Left lung (tissue), 10 donors: ENCODE data around the gene STARD3. TPM values are rescaled to one million over a fixed set of nuclear protein-coding genes. Genes with fewer than 3 reads are reported as not detected.
A peak's percentile ranks its signal among the peaks of the same experiment; 100 is the strongest.

Source experiments
- ATAC-seq: fragments of 200-7000 bp; cut with Tn5 transposase; one replicate; pipeline ENCODE4 v1.9.1; 2020; ENCODE audit warnings: moderate library complexity
- DNase-seq, 4 donors: peaks; one replicate each; pipeline ENCODE4 v3.0.0-alpha.2; 2013 to 2020
- H3K27ac ChIP-seq, 2 donors: fragments of 200-600 bp; sonication (generic) in 1 of 2; one replicate each; pipeline versions ENCODE4 v1.5.0 to v1.8.0; 2020 to 2021
- H3K27me3 ChIP-seq, 2 donors: fragments of 200-600 bp; sonication (generic) in 1 of 2; one replicate each; pipeline versions ENCODE4 v1.5.0 to v1.8.0; 2020 to 2021
- H3K36me3 ChIP-seq, 2 donors: fragments of 200-600 bp; sonication (generic) in 1 of 2; one replicate each; pipeline versions ENCODE4 v1.5.0 to v1.8.0; 2020 to 2021
- H3K4me1 ChIP-seq, 2 donors: fragments of 200-600 bp; one replicate each; pipeline ENCODE4 v1.8.0; 2021
- H3K4me3 ChIP-seq, 2 donors: fragments of 200-600 bp; sonication (generic) in 1 of 2; one replicate each; pipeline versions ENCODE4 v1.5.0 to v1.8.0; 2020 to 2021; ENCODE audit warnings: mild to moderate bottlenecking in 1 of 2
- H3K9me3 ChIP-seq, 2 donors: fragments of 200-600 bp; sonication (generic) in 1 of 2; one replicate each; pipeline versions ENCODE4 v1.5.0 to v1.8.0; 2020 to 2021
- CTCF ChIP-seq, 2 donors: fragments of 200-600 bp; sonication (generic) in 1 of 2; IDR thresholded peaks; one replicate each; pipeline versions ENCODE4 v1.5.0 to v1.8.0; 2021; ENCODE audit warnings: antibody characterized with exemption in 2 of 2
- intact Hi-C, 2 donors: fragments of 100-400 bp; cut with DNase I; formaldehyde crosslinking; loops; one replicate each; pipeline versions ENCODE4 v1.11.2 to v1.14.2; 2022
- polyA plus RNA-seq, 6 donors: library from polyadenylated mRNA; unstranded; fragments of 120-200 nt; gene quantifications; one replicate each; pipeline ENCODE4 v1.2.1, GENCODE V29; 2013; ENCODE audit not compliant: insufficient read length in 6 of 6
- total RNA-seq, 2 donors: library from RNA; stranded (reverse); fragmentation: NEBNext Ultra II Directional; extraction: Animal tissue kit (Norgen Biotek cat#: 25700); gene quantifications; one replicate each; pipeline ENCODE4 v1.2.1, GENCODE V29; 2021
- donor health status: DM: no; HTN: yes; CAD: no.
- donor health status: DM: no; HTN: no; CAD: no.

The STARD3 gene
- total and polyA plus RNA-seq, 8 donors = 42.1 to 66.1 (median 55.9) TPM

DNA sequence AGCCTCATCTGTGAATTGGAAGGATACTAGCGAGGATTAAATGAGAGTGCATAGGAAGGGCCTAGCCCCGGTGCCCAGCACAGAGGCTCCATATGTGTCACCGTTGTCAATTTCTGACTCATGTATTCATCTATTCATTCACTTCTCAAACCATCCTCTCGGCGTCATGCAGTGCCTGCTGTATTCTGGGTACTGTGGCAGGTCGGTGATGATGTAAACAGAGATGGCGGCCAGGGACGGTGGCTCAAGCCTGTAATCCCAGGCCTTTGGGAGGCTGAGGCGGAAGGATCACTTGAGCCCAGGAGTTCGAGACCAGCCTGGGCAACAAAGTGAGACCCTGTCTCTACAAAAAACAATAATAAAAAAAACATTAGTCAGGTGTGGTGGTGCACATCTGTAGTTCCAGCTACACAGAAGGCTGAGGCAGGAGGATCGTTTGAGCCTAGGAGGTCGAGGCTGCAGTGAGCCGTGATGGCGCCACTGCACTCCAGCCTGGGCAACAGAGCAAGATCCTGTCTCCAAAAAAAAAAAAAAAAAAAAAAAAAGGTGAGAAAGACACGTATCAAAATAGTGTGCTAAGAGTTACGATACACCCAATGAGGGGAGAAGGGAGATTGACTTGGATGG is 14.5 kb upstream of the STARD3 start:
- TF ChIP-seq CTCF (IDR thresholded peaks at IDR 0.05) = no peak

GRCh38 chr17:39623356-39623950 is 13.5 kb upstream of the STARD3 start:
- Histone ChIP-seq H3K4me1 (peaks cover 6 to 32% of the 10 kb centered on the region in 2 donors), H3K27ac (no peak overlapping the region), H3K27me3 (peaks cover 17 to 62% of the 10 kb centered on the region in 2 donors), H3K9me3 (no peaks in the 10 kb centered on the region), H3K4me3 (no peak overlapping the region), H3K36me3 (no peaks in the 10 kb centered on the region)
- ATAC-seq (peak; percentile 74), DNase-seq (peak in 3 of 4 donors; percentile 78 to 97 (median 86))
- TF ChIP-seq CTCF (IDR thresholded peaks at IDR 0.05) = peak; percentile 91 to 97
- intact Hi-C loops = loop anchor here in 1 of 2 donors (5.0 kb wide), 1 partner anchor 76 kb away; no protein-coding TSS in a partner anchor

More for the DNA sequence above, 14.5 kb upstream of the STARD3 start:
- Histone ChIP-seq H3K4me1 (peaks cover 6 to 37% of the 10 kb centered on the region in 2 donors), H3K36me3 (no peaks in the 10 kb centered on the region), H3K27me3 (peaks cover 12 to 62% of the 10 kb centered on the region in 2 donors), H3K9me3 (no peaks in the 10 kb centered on the region), H3K4me3 (no peak overlapping the region), H3K27ac (peak overlapping the region in 1 of 2 donors; percentile 8)
- DNase-seq (no peak), ATAC-seq (no peak)
- intact Hi-C loops = loop anchor here in 1 of 2 donors (5.0 kb wide), 1 partner anchor 75 kb away; no protein-coding TSS in a partner anchor

DNA sequence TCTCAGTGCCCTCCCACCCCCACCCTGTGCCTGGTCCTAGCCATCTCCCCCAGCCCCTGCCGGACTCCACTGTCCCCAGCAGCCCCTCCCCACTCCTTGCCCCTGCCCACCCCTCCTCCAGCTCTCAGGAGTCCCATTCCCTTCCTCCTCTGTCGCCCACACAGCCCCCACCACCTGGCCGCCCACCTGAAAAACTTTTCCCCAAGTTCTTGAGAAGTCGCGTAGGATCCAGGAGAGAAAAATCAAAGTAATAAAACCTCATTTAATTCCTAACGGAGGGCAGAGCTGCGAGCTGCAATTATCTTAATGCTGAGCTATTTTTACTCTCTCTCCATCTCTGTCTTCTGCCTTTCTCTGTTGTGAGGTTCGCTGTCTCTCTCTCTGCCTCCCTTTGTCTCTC is 12.6 kb upstream of the STARD3 start:
- no peaks in the 10 kb centered on the region for H3K36me3 ChIP-seq
- no peak for TF ChIP-seq CTCF (IDR thresholded peaks at IDR 0.05)
- peaks cover 17 to 62% of the 10 kb centered on the region in 2 donors for H3K27me3 ChIP-seq
- no peak overlapping the region for H3K4me3 ChIP-seq
- H3K9me3 ChIP-seq = no peaks in the 10 kb centered on the region
- intact Hi-C loops = loop anchor here in 1 of 2 donors (5.0 kb wide), 1 partner anchor 77 kb away; no protein-coding TSS in a partner anchor
- ATAC-seq (no peak), DNase-seq (no peak)
- H3K27ac ChIP-seq = no peak overlapping the region
- peaks cover 6 to 34% of the 10 kb centered on the region in 2 donors for H3K4me1 ChIP-seq

DNA sequence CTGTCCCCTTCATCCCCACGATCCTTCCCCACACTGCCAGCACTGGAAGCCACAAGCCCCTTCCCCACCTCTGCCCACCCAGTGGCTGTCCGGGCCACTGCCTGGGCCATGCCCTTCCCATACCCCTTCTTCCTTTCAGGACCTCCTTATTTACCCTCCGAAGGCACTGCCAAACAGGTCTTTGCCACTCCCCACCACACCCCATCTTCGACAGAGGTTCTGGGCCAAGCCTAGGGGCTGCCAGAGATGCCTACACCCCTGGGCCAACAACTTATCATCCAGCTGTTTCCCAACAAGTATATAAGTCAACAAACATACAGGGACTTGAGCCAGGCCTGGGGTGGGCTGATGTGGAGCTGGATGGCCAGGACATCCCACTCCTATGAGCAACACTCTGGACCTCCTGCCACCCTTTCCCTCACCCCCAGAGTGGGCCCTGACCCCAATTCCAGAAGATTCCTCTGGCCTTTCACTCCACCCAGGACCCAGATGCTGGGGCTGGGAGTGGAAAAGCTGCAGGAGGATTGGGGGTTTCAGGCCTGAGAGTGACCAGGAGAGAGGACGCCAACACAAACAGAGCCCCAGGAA is 11.7 kb upstream of the STARD3 start:
- H3K27ac ChIP-seq = no peak overlapping the region

More for the DNA sequence above, 11.7 kb upstream of the STARD3 start:
- intact Hi-C loops = no loop called here
- TF ChIP-seq CTCF (IDR thresholded peaks at IDR 0.05) = no peak
- Histone ChIP-seq H3K4me1 (peaks cover 6 to 44% of the 10 kb centered on the region in 2 donors), H3K36me3 (no peaks in the 10 kb centered on the region), H3K9me3 (no peaks in the 10 kb centered on the region), H3K4me3 (no peak overlapping the region), H3K27me3 (peaks cover 17 to 62% of the 10 kb centered on the region in 2 donors)
- DNase-seq (peak in 2 of 4 donors; percentile 68 to 82), ATAC-seq (no peak)
